Measurements from ENCODE around the gene STAB2. TPM values are rescaled to one million over a fixed set of nuclear protein-coding genes. Genes with fewer than 3 reads are reported as not detected.

STAB2 gene
- total and polyA plus RNA-seq, 2 donors (not counting 1 experiment from before 2014, with no cell fraction given) = not detected

DNA sequence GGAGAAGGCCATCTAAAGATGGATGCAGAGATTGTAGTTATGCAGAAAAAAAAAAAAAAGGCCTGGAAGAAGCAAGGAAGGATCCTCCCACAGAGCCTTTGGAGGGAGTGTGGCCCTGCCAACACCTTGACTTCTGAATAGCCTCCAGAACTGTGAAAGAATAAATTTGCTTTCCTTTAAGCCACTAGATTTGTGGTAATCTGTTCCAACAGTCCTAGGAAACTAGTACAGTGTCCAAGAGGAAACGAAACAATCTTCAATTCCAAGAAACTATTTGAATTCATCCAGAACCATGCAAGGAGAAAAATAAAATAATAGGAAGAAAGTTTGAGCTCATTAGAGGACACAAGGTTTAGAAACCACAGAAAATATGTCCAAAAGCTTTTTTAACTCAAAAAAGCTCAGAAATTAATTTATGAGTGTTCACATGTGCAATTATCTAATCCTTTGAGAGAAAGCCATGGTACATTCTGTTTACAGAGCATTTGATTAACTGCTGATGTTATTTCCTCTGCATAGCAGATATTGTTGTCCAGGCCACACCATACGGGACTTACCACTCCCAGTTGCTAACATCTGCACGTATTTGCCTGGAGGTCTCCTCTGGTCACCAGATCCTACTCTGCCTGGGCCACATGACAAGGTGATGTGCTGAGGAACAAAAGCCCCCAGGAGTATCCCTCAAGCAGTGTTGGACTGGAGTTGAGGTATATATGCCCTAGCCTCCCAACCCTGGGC lies 30.0 kb upstream of the STAB2 start:
- Histone ChIP-seq H3K4me2 (replicated peaks; ENCODE audit: low read depth, low read length, poor library complexity, severe bottlenecking) (no peak overlapping the region), H3K36me3 (replicated peaks in 1 of 2; ENCODE audit: control extremely low read depth in 1 of 2, control insufficient read depth in 1 of 2, extremely low read depth in 1 of 2, insufficient read depth in 2 of 2, low read length in 1 of 2) (no peaks in the 10 kb centered on the region), H3K27me3 (replicated peaks in 1 of 4; ENCODE audit: control extremely low read depth in 1 of 4, control insufficient read depth in 3 of 4, insufficient read depth in 4 of 4, low read length in 3 of 4) (no peaks in the 10 kb centered on the region), H3K4me3 (ENCODE audit: control extremely low read depth in 1 of 5, extremely low read depth in 1 of 5, insufficient read depth in 1 of 5, low read depth in 2 of 5, low read length in 4 of 5) (no peak overlapping the region), H3K4me1 (ENCODE audit: control insufficient read depth in 2 of 2, insufficient read depth in 2 of 2, low read length in 2 of 2) (no peaks in the 10 kb centered on the region), H3K9me3 (ENCODE audit: control extremely low read depth in 1 of 3, control insufficient read depth in 2 of 3, insufficient read depth in 1 of 3, low read length in 2 of 3) (peaks cover 0 to 3% (median 0%) of the 10 kb centered on the region in 3 donors), H3K9ac (ENCODE audit: low read length) (no peak overlapping the region), H2AFZ (ENCODE audit: insufficient read depth, low read depth, low read length, poor library complexity, severe bottlenecking) (no peak overlapping the region), H3K79me2 (ENCODE audit: control insufficient read depth, insufficient read depth, low read length) (no peaks in the 10 kb centered on the region), H3K27ac (ENCODE audit: low read length in 2 of 2) (no peak overlapping the region), H4K20me1 (ENCODE audit: control insufficient read depth, insufficient read depth, low read length, poor library complexity, severe bottlenecking) (no peaks in the 10 kb centered on the region)
- WGBS (ENCODE audit: insufficient coverage) = 100% methylated on average over 1 of the region's 3 CpGs
- DNase-seq (no peak), ATAC-seq (ENCODE audit: low read depth) (no peak)
- intact Hi-C loops (cut with micrococcal nuclease) = no loop called here
- Mint-ChIP-seq H3K9me3 (ENCODE audit: insufficient read depth) (no peaks in the 10 kb centered on the region), H3K4me3 (no peak overlapping the region), H3K4me1 (no peaks in the 10 kb centered on the region), H3K27ac (no peak overlapping the region), H3K27me3 (peaks cover 41% of the 10 kb centered on the region)
- TF ChIP-seq EZH2 (IDR thresholded peaks at IDR 0.05; ENCODE audit: borderline replicate concordance, insufficient read depth, low read depth, low read length, poor library complexity, severe bottlenecking) = no peak
- TF ChIP-seq, protein P1, sequence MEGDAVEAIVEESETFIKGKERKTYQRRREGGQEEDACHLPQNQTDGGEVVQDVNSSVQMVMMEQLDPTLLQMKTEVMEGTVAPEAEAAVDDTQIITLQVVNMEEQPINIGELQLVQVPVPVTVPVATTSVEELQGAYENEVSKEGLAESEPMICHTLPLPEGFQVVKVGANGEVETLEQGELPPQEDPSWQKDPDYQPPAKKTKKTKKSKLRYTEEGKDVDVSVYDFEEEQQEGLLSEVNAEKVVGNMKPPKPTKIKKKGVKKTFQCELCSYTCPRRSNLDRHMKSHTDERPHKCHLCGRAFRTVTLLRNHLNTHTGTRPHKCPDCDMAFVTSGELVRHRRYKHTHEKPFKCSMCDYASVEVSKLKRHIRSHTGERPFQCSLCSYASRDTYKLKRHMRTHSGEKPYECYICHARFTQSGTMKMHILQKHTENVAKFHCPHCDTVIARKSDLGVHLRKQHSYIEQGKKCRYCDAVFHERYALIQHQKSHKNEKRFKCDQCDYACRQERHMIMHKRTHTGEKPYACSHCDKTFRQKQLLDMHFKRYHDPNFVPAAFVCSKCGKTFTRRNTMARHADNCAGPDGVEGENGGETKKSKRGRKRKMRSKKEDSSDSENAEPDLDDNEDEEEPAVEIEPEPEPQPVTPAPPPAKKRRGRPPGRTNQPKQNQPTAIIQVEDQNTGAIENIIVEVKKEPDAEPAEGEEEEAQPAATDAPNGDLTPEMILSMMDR (IDR thresholded peaks at IDR 0.05) = no peak
- CTCF ChIA-PET = interaction anchor here (0.6 to 4.5 kb wide), 3 partner anchors 15 to 769 kb away, joined by 3 to 20 read pairs (median 3); no protein-coding TSS in a partner anchor
- POLR2A ChIA-PET = no interaction called here

DNA sequence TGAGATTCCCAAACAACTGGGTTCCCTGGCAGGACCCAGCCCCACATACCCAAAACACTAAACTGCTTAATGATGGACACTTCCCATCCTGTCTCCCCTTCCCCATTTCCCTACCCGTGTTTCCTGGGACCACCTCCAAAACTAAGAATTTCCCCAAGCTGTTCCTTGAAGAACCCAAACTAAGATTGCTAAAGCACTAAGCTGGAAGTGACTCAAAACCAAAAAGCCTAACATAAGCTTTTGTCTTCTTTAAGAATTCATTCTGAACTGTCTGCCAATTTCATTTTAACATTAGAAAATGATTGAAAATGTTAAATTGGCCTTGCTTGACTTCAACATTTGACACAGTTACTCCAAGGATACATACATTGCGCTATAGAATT lies 29.5 kb upstream of the STAB2 start:
- POLR2A ChIA-PET = no interaction called here

More for the DNA sequence above, 29.5 kb upstream of the STAB2 start:
- no peak overlapping the region for H2AFZ ChIP-seq (ENCODE audit: insufficient read depth, low read depth, low read length, poor library complexity, severe bottlenecking)
- 83% methylated on average over 2 of the region's 2 CpGs for WGBS (ENCODE audit: insufficient coverage)
- CTCF ChIA-PET = interaction anchor here (1.3 kb wide), 1 partner anchor 15 kb away, joined by 3 read pairs; no protein-coding TSS in a partner anchor
- Mint-ChIP-seq H3K4me1 (no peaks in the 10 kb centered on the region), H3K9me3 (ENCODE audit: insufficient read depth) (no peaks in the 10 kb centered on the region), H3K27ac (no peak overlapping the region), H3K4me3 (no peak overlapping the region), H3K27me3 (peaks cover 43% of the 10 kb centered on the region)
- TF ChIP-seq, protein P1 (IDR thresholded peaks at IDR 0.05) = no peak
- TF ChIP-seq EZH2 (IDR thresholded peaks at IDR 0.05; ENCODE audit: borderline replicate concordance, insufficient read depth, low read depth, low read length, poor library complexity, severe bottlenecking) = no peak
- H3K27me3 ChIP-seq (replicated peaks in 1 of 4; ENCODE audit: control extremely low read depth in 1 of 4, control insufficient read depth in 3 of 4, insufficient read depth in 4 of 4, low read length in 3 of 4) = no peaks in the 10 kb centered on the region
- no peak overlapping the region for H3K27ac ChIP-seq (ENCODE audit: low read length in 2 of 2)
- H3K9me3 ChIP-seq (ENCODE audit: control extremely low read depth in 1 of 3, control insufficient read depth in 2 of 3, insufficient read depth in 1 of 3, low read length in 2 of 3) = peaks cover 0 to 3% (median 0%) of the 10 kb centered on the region in 3 donors
- no peak overlapping the region for H3K4me2 ChIP-seq (replicated peaks; ENCODE audit: low read depth, low read length, poor library complexity, severe bottlenecking)
- H3K4me3 ChIP-seq (ENCODE audit: control extremely low read depth in 1 of 5, extremely low read depth in 1 of 5, insufficient read depth in 1 of 5, low read depth in 2 of 5, low read length in 4 of 5) = no peak overlapping the region
- H3K4me1 ChIP-seq (ENCODE audit: control insufficient read depth in 2 of 2, insufficient read depth in 2 of 2, low read length in 2 of 2) = no peaks in the 10 kb centered on the region
- H4K20me1 ChIP-seq (ENCODE audit: control insufficient read depth, insufficient read depth, low read length, poor library complexity, severe bottlenecking) = no peaks in the 10 kb centered on the region
- ATAC-seq (ENCODE audit: low read depth) = no peak
- H3K79me2 ChIP-seq (ENCODE audit: control insufficient read depth, insufficient read depth, low read length) = no peaks in the 10 kb centered on the region
- no peak for DNase-seq
- H3K9ac ChIP-seq (ENCODE audit: low read length) = no peak overlapping the region
- no peaks in the 10 kb centered on the region for H3K36me3 ChIP-seq (replicated peaks in 1 of 2; ENCODE audit: control extremely low read depth in 1 of 2, control insufficient read depth in 1 of 2, extremely low read depth in 1 of 2, insufficient read depth in 2 of 2, low read length in 1 of 2)
- intact Hi-C loops (cut with micrococcal nuclease) = no loop called here
